ENCODE measurements around the gene ZNF585A. TPM values are rescaled to one million over a fixed set of nuclear protein-coding genes. Genes with fewer than 3 reads are reported as not detected.
"Not testable (repeated sequence)": the region's sequence is repeated elsewhere in the genome, so short reads cannot be mapped to it uniquely, and the experiment has no call there.

ZNF585A gene
- total and polyA plus RNA-seq, 2 donors (not counting 1 experiment from before 2014, with no cell fraction given), result 9.9 to 11.0 TPM

GRCh38 chr19:37197768-37198167 is 25.3 kb upstream of the ZNF585A start:
- H3K27me3 ChIP-seq (ENCODE audit: control insufficient read depth, insufficient read depth, low read length), result no peaks in the 10 kb centered on the region
- H3K4me3 ChIP-seq (replicated peaks in 1 of 4; ENCODE audit: control extremely low read depth in 1 of 4, insufficient read depth in 1 of 4, low read depth in 3 of 4, low read length in 4 of 4), result no peak overlapping the region
- TF ChIP-seq EZH2 (IDR thresholded peaks at IDR 0.05; ENCODE audit: low read length, missing control alignments) (no peak), CTCF (conservative IDR thresholded peaks at IDR 0.05 in 1 of 2, IDR thresholded peaks at IDR 0.05 in 1 of 2; ENCODE audit: low read depth in 1 of 2, low read length in 2 of 2) (no peak)
- H3K79me2 ChIP-seq (ENCODE audit: control insufficient read depth, insufficient read depth, low read length), result no peaks in the 10 kb centered on the region
- no peak overlapping the region for H3K4me2 ChIP-seq (ENCODE audit: extremely low read depth, insufficient read depth, low read length)
- no peak overlapping the region for H2AFZ ChIP-seq (ENCODE audit: low read length)
- no peak overlapping the region for H3K27ac ChIP-seq (ENCODE audit: insufficient read depth, low read length)
- H3K9ac ChIP-seq (ENCODE audit: insufficient read depth, low read length), result no peak overlapping the region
- no peaks in the 10 kb centered on the region for H3K36me3 ChIP-seq (ENCODE audit: control insufficient read depth, insufficient read depth, low read length)
- no peaks in the 10 kb centered on the region for H3K4me1 ChIP-seq (ENCODE audit: control insufficient read depth, extremely low read depth, insufficient read depth, low read length)
- H3K9me3 ChIP-seq (ENCODE audit: control insufficient read depth, insufficient read depth, low read depth, low read length), result no peaks in the 10 kb centered on the region
- H4K20me1 ChIP-seq (ENCODE audit: control insufficient read depth, extremely low read depth, insufficient read depth, low read length), result no peaks in the 10 kb centered on the region
- no peak for DNase-seq (ENCODE audit: low read depth in 2 of 2)

- H3K27ac ChIP-seq (ENCODE audit: insufficient read depth, low read length); H3K4me1 ChIP-seq (ENCODE audit: control insufficient read depth, extremely low read depth, insufficient read depth, low read length); H3K9ac ChIP-seq (ENCODE audit: insufficient read depth, low read length); H3K79me2 ChIP-seq (ENCODE audit: control insufficient read depth, insufficient read depth, low read length); H2AFZ ChIP-seq (ENCODE audit: low read length); DNase-seq (ENCODE audit: low read depth in 2 of 2); H3K4me2 ChIP-seq (ENCODE audit: extremely low read depth, insufficient read depth, low read length); H3K9me3 ChIP-seq (ENCODE audit: control insufficient read depth, insufficient read depth, low read depth, low read length); H4K20me1 ChIP-seq (ENCODE audit: control insufficient read depth, extremely low read depth, insufficient read depth, low read length); H3K27me3 ChIP-seq (ENCODE audit: control insufficient read depth, insufficient read depth, low read length); H3K4me3 ChIP-seq (replicated peaks in 1 of 4; ENCODE audit: control extremely low read depth in 1 of 4, insufficient read depth in 1 of 4, low read depth in 3 of 4, low read length in 4 of 4); H3K36me3 ChIP-seq (ENCODE audit: control insufficient read depth, insufficient read depth, low read length): not testable (repeated sequence)
These were observed 24.6 kb upstream of the ZNF585A start for GRCh38 chr19:37197115-37197514.

- not testable (repeated sequence) for H3K4me2 ChIP-seq (ENCODE audit: extremely low read depth, insufficient read depth, low read length); H3K9ac ChIP-seq (ENCODE audit: insufficient read depth, low read length); H3K27ac ChIP-seq (ENCODE audit: insufficient read depth, low read length); H3K36me3 ChIP-seq (ENCODE audit: control insufficient read depth, insufficient read depth, low read length); H2AFZ ChIP-seq (ENCODE audit: low read length); H4K20me1 ChIP-seq (ENCODE audit: control insufficient read depth, extremely low read depth, insufficient read depth, low read length); H3K4me1 ChIP-seq (ENCODE audit: control insufficient read depth, extremely low read depth, insufficient read depth, low read length); H3K79me2 ChIP-seq (ENCODE audit: control insufficient read depth, insufficient read depth, low read length); H3K27me3 ChIP-seq (ENCODE audit: control insufficient read depth, insufficient read depth, low read length); H3K9me3 ChIP-seq (ENCODE audit: control insufficient read depth, insufficient read depth, low read depth, low read length); H3K4me3 ChIP-seq (replicated peaks in 1 of 4; ENCODE audit: control extremely low read depth in 1 of 4, insufficient read depth in 1 of 4, low read depth in 3 of 4, low read length in 4 of 4); DNase-seq (ENCODE audit: low read depth in 2 of 2)
These were observed 22.8 kb upstream of the ZNF585A start for GRCh38 chr19:37195248-37195647.

- not testable (repeated sequence) for H3K36me3 ChIP-seq (ENCODE audit: control insufficient read depth, insufficient read depth, low read length); H3K9me3 ChIP-seq (ENCODE audit: control insufficient read depth, insufficient read depth, low read depth, low read length)
These were observed 13.6 kb upstream of the ZNF585A start for GRCh38 chr19:37186071-37186470.

More at GRCh38 chr19:37186071-37186470, 13.6 kb upstream of the ZNF585A start:
- not testable (repeated sequence) for H3K4me2 ChIP-seq (ENCODE audit: extremely low read depth, insufficient read depth, low read length); H4K20me1 ChIP-seq (ENCODE audit: control insufficient read depth, extremely low read depth, insufficient read depth, low read length); H3K79me2 ChIP-seq (ENCODE audit: control insufficient read depth, insufficient read depth, low read length); H3K9ac ChIP-seq (ENCODE audit: insufficient read depth, low read length); H3K27ac ChIP-seq (ENCODE audit: insufficient read depth, low read length); H2AFZ ChIP-seq (ENCODE audit: low read length); H3K27me3 ChIP-seq (ENCODE audit: control insufficient read depth, insufficient read depth, low read length); DNase-seq (ENCODE audit: low read depth in 2 of 2); H3K4me3 ChIP-seq (replicated peaks in 1 of 4; ENCODE audit: control extremely low read depth in 1 of 4, insufficient read depth in 1 of 4, low read depth in 3 of 4, low read length in 4 of 4); H3K4me1 ChIP-seq (ENCODE audit: control insufficient read depth, extremely low read depth, insufficient read depth, low read length)
